ACC112 (cell line): Measurements from ENCODE around the gene FAS.
A peak's percentile ranks its signal among the peaks of the same experiment; 100 is the strongest.

Experiments
- H2AFZ ChIP-seq: fragments of 200-600 bp; sonication (generic); one replicate; pipeline ENCODE4 v1.6.0; 2017; ENCODE audit warnings: antibody characterized with exemption, low read length; ENCODE audit not compliant: unreplicated experiment
- H3K27ac ChIP-seq: fragments of 200-600 bp; sonication (generic); 2 replicates; pipeline ENCODE4 v1.5.1; 2014; ENCODE audit warnings: low read depth, mild to moderate bottlenecking, antibody characterized with exemption, low read length, moderate library complexity
- H3K27me3 ChIP-seq: fragments of 200-600 bp; sonication (generic); 2 replicates; pipeline ENCODE4 v1.6.1; 2014; ENCODE audit warnings: mild to moderate bottlenecking, antibody characterized with exemption, low read length, moderate library complexity, mixed read lengths; ENCODE audit not compliant: insufficient read depth
- H3K36me3 ChIP-seq: fragments of 200-600 bp; sonication (generic); 2 replicates; pipeline ENCODE4 v1.6.1; 2016; ENCODE audit warnings: mild to moderate bottlenecking, antibody characterized with exemption, low read length, moderate library complexity, mixed read lengths; ENCODE audit not compliant: insufficient read depth
- H3K4me1 ChIP-seq: fragments of 200-600 bp; sonication (generic); one replicate; pipeline ENCODE4 v1.6.1; 2016; ENCODE audit warnings: low read length, mixed read lengths; ENCODE audit not compliant: insufficient read depth, unreplicated experiment, control insufficient read depth
- H3K4me3 ChIP-seq: fragments of 200-600 bp; sonication (generic); 2 replicates; pipeline ENCODE4 v1.5.1; 2014; ENCODE audit warnings: mild to moderate bottlenecking, low read depth, low read length
- H3K79me2 ChIP-seq: fragments of 200-600 bp; sonication (generic); one replicate; pipeline ENCODE4 v1.6.0; 2016; ENCODE audit warnings: low read length; ENCODE audit not compliant: control insufficient read depth, unreplicated experiment, insufficient read depth

Gene FAS

GRCh38 chr10:88990384-88991160, at the start of gene FAS:
FAS (plus strand) TSS chr10:88990798; CDS start chr10:88990877, 79 bp downstream.
- Histone ChIP-seq H3K79me2 (peaks cover 38% of the 10 kb centered on the region), H2AFZ (peak within 1 kb of the TSS; percentile 68), H3K4me3 (peak within 1 kb of the TSS; percentile 88), H3K27me3 (no peaks in the 10 kb centered on the region), H3K36me3 (no peaks in the 10 kb centered on the region), H3K27ac (peak within 1 kb of the TSS; percentile 87), H3K4me1 (peaks cover 23% of the 10 kb centered on the region)

- no peak overlapping the region for H3K27ac ChIP-seq
- no peaks in the 10 kb centered on the region for H3K36me3 ChIP-seq
- H3K4me3 ChIP-seq = no peak overlapping the region
- no peak overlapping the region for H2AFZ ChIP-seq
- H3K79me2 ChIP-seq = no peaks in the 10 kb centered on the region
- H3K4me1 ChIP-seq = no peaks in the 10 kb centered on the region
- no peaks in the 10 kb centered on the region for H3K27me3 ChIP-seq
Observed at GRCh38 chr10:88941026-88941425, 49.6 kb upstream of the FAS start.

GRCh38 chr10:88943778-88944177, 46.8 kb upstream of the FAS start:
- H3K27ac ChIP-seq = no peak overlapping the region
- no peaks in the 10 kb centered on the region for H3K36me3 ChIP-seq
- no peaks in the 10 kb centered on the region for H3K27me3 ChIP-seq
- H2AFZ ChIP-seq = no peak overlapping the region
- H3K4me3 ChIP-seq = no peak overlapping the region
- no peaks in the 10 kb centered on the region for H3K4me1 ChIP-seq
- H3K79me2 ChIP-seq = no peaks in the 10 kb centered on the region

GRCh38 chr10:88944813-88945212, 45.8 kb upstream of the FAS start:
- Histone ChIP-seq H3K27ac (no peak overlapping the region), H3K36me3 (no peaks in the 10 kb centered on the region), H3K4me3 (no peak overlapping the region), H2AFZ (no peak overlapping the region), H3K79me2 (no peaks in the 10 kb centered on the region), H3K27me3 (no peaks in the 10 kb centered on the region), H3K4me1 (peaks cover 2% of the 10 kb centered on the region)

- no peaks in the 10 kb centered on the region for H3K27me3 ChIP-seq
- H3K27ac ChIP-seq = no peak overlapping the region
- H2AFZ ChIP-seq = no peak overlapping the region
- H3K36me3 ChIP-seq = no peaks in the 10 kb centered on the region
- H3K4me1 ChIP-seq = peaks cover 16% of the 10 kb centered on the region
- no peaks in the 10 kb centered on the region for H3K79me2 ChIP-seq
- H3K4me3 ChIP-seq = no peak overlapping the region
Observed at GRCh38 chr10:88946200-88946599, 44.4 kb upstream of the FAS start.

- Histone ChIP-seq H3K36me3 (no peaks in the 10 kb centered on the region), H3K27me3 (no peaks in the 10 kb centered on the region), H3K27ac (no peak overlapping the region), H3K79me2 (no peaks in the 10 kb centered on the region), H3K4me3 (no peak overlapping the region), H2AFZ (no peak overlapping the region), H3K4me1 (peaks cover 23% of the 10 kb centered on the region)
Observed at GRCh38 chr10:88946965-88947590, 43.5 kb upstream of the FAS start.

GRCh38 chr10:88949051-88949450, 41.5 kb upstream of the FAS start:
- H3K27me3 ChIP-seq = no peaks in the 10 kb centered on the region
- no peaks in the 10 kb centered on the region for H3K79me2 ChIP-seq
- peaks cover 31% of the 10 kb centered on the region for H3K4me1 ChIP-seq
- no peak overlapping the region for H2AFZ ChIP-seq
- H3K36me3 ChIP-seq = no peaks in the 10 kb centered on the region
- H3K4me3 ChIP-seq = no peak overlapping the region
- no peak overlapping the region for H3K27ac ChIP-seq

- H3K36me3 ChIP-seq = no peaks in the 10 kb centered on the region
- no peaks in the 10 kb centered on the region for H3K79me2 ChIP-seq
- H3K27me3 ChIP-seq = no peaks in the 10 kb centered on the region
- H3K27ac ChIP-seq = peak overlapping the region; percentile 82
- no peak overlapping the region; the same call in 1 of the 2 replicates for H3K4me3 ChIP-seq
- H3K4me1 ChIP-seq = peaks cover 31% of the 10 kb centered on the region
- peak overlapping the region; percentile 67 for H2AFZ ChIP-seq
Observed at GRCh38 chr10:88949912-88950837, 40.4 kb upstream of the FAS start.

- Histone ChIP-seq H3K27ac (peak within 1 kb of the TSS; percentile 82), H3K36me3 (no peaks in the 10 kb centered on the region), H3K4me1 (peaks cover 31% of the 10 kb centered on the region), H3K4me3 (peak within 1 kb of the TSS; percentile 31), H2AFZ (peak within 1 kb of the TSS; percentile 3), H3K79me2 (no peaks in the 10 kb centered on the region), H3K27me3 (no peaks in the 10 kb centered on the region)
Observed at GRCh38 chr10:88952647-88953111, 37.9 kb upstream of the FAS start, which contains the start of gene ACTA2. ACTA2 (minus strand) TSS chr10:88952773; CDS start chr10:88948930, 3,843 bp downstream.

- no peaks in the 10 kb centered on the region for H3K36me3 ChIP-seq
- no peaks in the 10 kb centered on the region for H3K27me3 ChIP-seq
- H3K4me3 ChIP-seq = no peak overlapping the region
- H3K27ac ChIP-seq = no peak overlapping the region
- H3K4me1 ChIP-seq = peaks cover 31% of the 10 kb centered on the region
- no peaks in the 10 kb centered on the region for H3K79me2 ChIP-seq
- H2AFZ ChIP-seq = no peak overlapping the region
Observed at GRCh38 chr10:88953662-88954061, 36.9 kb upstream of the FAS start.
